ENCODE measurements around the gene TMEM88.

- TF ChIP-seq, protein P1, sequence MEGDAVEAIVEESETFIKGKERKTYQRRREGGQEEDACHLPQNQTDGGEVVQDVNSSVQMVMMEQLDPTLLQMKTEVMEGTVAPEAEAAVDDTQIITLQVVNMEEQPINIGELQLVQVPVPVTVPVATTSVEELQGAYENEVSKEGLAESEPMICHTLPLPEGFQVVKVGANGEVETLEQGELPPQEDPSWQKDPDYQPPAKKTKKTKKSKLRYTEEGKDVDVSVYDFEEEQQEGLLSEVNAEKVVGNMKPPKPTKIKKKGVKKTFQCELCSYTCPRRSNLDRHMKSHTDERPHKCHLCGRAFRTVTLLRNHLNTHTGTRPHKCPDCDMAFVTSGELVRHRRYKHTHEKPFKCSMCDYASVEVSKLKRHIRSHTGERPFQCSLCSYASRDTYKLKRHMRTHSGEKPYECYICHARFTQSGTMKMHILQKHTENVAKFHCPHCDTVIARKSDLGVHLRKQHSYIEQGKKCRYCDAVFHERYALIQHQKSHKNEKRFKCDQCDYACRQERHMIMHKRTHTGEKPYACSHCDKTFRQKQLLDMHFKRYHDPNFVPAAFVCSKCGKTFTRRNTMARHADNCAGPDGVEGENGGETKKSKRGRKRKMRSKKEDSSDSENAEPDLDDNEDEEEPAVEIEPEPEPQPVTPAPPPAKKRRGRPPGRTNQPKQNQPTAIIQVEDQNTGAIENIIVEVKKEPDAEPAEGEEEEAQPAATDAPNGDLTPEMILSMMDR (IDR thresholded peaks at IDR 0.05; ENCODE audit: control extremely low read depth in 1 of 3, insufficient read depth in 1 of 3, low read depth in 1 of 3, low read length in 3 of 3), result no peak
- TF ChIP-seq POLR2A (IDR thresholded peaks at IDR 0.05; ENCODE audit: control extremely low read depth in 1 of 2, low read depth in 2 of 2, low read length in 2 of 2), result no peak
- no peak for TF ChIP-seq CREB1 (IDR thresholded peaks at IDR 0.05)
- TF ChIP-seq EZH2 (IDR thresholded peaks at IDR 0.05; ENCODE audit: low read depth, low read length, severe bottlenecking), result no peak
These were observed 11.7 kb upstream of the TMEM88 start for GRCh38 chr17:7843257-7843535.
